HCT116 (cell line): ENCODE measurements around the gene RANBP10. TPM values are rescaled to one million over a fixed set of nuclear protein-coding genes. Genes with fewer than 3 reads are reported as not detected.

Experiments
- ATAC-seq: fragments of 200-7000 bp; cut with Tn5 transposase; 2 replicates; pipeline ENCODE4 v1.9.1; 2020; ENCODE audit warnings: mild to moderate bottlenecking, moderate library complexity
- BruUV-seq: library from RNA; stranded (reverse); fragments of 400-500 nt; replicated peaks from 2 replicates; lab custom pipeline; 2021; lab: Mats Ljungman, UMichigan
- CTCF ChIA-PET: fragments of 300-600 bp; sonication (Branson Sonifier 250); formaldehyde crosslinking; loops from one replicate; lab custom pipeline; 2021; ENCODE audit warnings: antibody characterized with exemption; lab: Charles Lee
- POLR2A ChIA-PET: fragments of 300-600, 350-600 bp; sonication (Branson Sonifier 250); formaldehyde crosslinking; loops from one replicate; lab custom pipeline; 2021; ENCODE audit warnings: antibody characterized with exemption; lab: Charles Lee
- RAD21 ChIA-PET, 2 experiments: fragments of 300-600 bp; sonication (Branson Sonifier 250); formaldehyde crosslinking; loops; one replicate each; lab custom pipeline; 2023; ENCODE audit warnings: low total read pairs in 2 of 2; ENCODE audit not compliant: uncharacterized antibody in 2 of 2, unreplicated experiment in 2 of 2, low non-redundant PET in 1 of 2; lab: Charles Lee
- DNase-seq: peaks from one replicate; pipeline ENCODE4 v3.0.0-alpha.2; 2010; ENCODE audit warnings: low read depth, low spot score
- H2AFZ ChIP-seq: fragments of 200-600 bp; shearing (Covaris generic), sonication (generic); 2 replicates; pipeline ENCODE4 v1.6.1; 2017; ENCODE audit warnings: low read depth, mixed run types, mixed read lengths, antibody characterized with exemption, low read length; ENCODE audit not compliant: poor library complexity, severe bottlenecking
- H3K27ac ChIP-seq: 2 replicates; pipeline ENCODE4 v1.5.1; 2012; ENCODE audit warnings: low read depth, low read length
- H3K27me3 ChIP-seq: fragments of 200-600 bp; sonication (generic); 2 replicates; pipeline ENCODE4 v1.6.1; 2016; ENCODE audit warnings: mixed run types, low read length, mixed read lengths; ENCODE audit not compliant: insufficient read depth
- H3K36me3 ChIP-seq, 2 experiments: fragments of 200-500 bp in 1 of 2; fragments of 200-600 bp in 1 of 2; sonication (Bioruptor generic) in 1 of 2; sonication (generic) in 1 of 2; 2 replicates each; pipeline versions ENCODE4 v1.5.1 to v1.6.1; 2014 to 2016; ENCODE audit warnings: low read length in 2 of 2, inconsistent platforms in 1 of 2, mixed read lengths in 1 of 2, mixed run types in 1 of 2; ENCODE audit not compliant: insufficient read depth in 2 of 2, control insufficient read depth in 1 of 2
- H3K4me1 ChIP-seq, 2 experiments: fragments of 200-600 bp in 1 of 2; sonication (generic) in 1 of 2; 2 replicates each; pipeline versions ENCODE4 v1.5.1 to v1.6.1; 2012 to 2017; ENCODE audit warnings: low read length in 2 of 2, inconsistent platforms in 1 of 2, mild to moderate bottlenecking in 1 of 2, mixed read lengths in 1 of 2, mixed run types in 1 of 2, moderate library complexity in 1 of 2; ENCODE audit not compliant: insufficient read depth in 2 of 2, control insufficient read depth in 1 of 2
- H3K4me2 ChIP-seq: fragments of 200-600 bp; sonication (generic); 2 replicates; pipeline ENCODE4 v1.6.1; 2017; ENCODE audit warnings: mixed run types, low read length, mixed read lengths
- H3K4me3 ChIP-seq, 2 experiments: fragments of 200-600 bp in 1 of 2; sonication (generic) in 1 of 2; replicated peaks in 1 of 2; 2 replicates each; pipeline ENCODE4 v1.5.1; 2011 to 2016; ENCODE audit warnings: low read length in 2 of 2, control low read depth in 1 of 2, low read depth in 1 of 2, mild to moderate bottlenecking in 1 of 2, mixed read lengths in 1 of 2, mixed run types in 1 of 2
- H3K79me2 ChIP-seq: fragments of 200-600 bp; sonication (generic); 2 replicates; pipeline ENCODE4 v1.6.1; 2017; ENCODE audit warnings: mild to moderate bottlenecking, mixed run types, low read length, moderate library complexity, mixed read lengths; ENCODE audit not compliant: insufficient read depth
- H3K9ac ChIP-seq: fragments of 200-600 bp; sonication (generic); 2 replicates; pipeline ENCODE4 v1.6.1; 2016; ENCODE audit warnings: low read length, mixed read lengths
- H3K9me2 ChIP-seq: fragments of 200-600 bp; sonication (generic), shearing (Covaris generic); 2 replicates; pipeline ENCODE4 v1.6.1; 2017; ENCODE audit warnings: mixed run types, mild to moderate bottlenecking, moderate library complexity; ENCODE audit not compliant: insufficient read depth
- H3K9me3 ChIP-seq, 2 experiments: fragments of 200-500 bp in 1 of 2; fragments of 200-600 bp in 1 of 2; sonication (Bioruptor generic) in 1 of 2; sonication (generic) in 1 of 2; 2 replicates each; pipeline ENCODE4 v1.6.1; 2014 to 2017; ENCODE audit warnings: low read length in 2 of 2, mixed read lengths in 2 of 2, inconsistent platforms in 1 of 2, low read depth in 1 of 2, mild to moderate bottlenecking in 1 of 2, mixed run types in 1 of 2, moderate library complexity in 1 of 2; ENCODE audit not compliant: control insufficient read depth in 1 of 2, insufficient read depth in 1 of 2
- H4K20me1 ChIP-seq: fragments of 200-600 bp; sonication (generic), shearing (Covaris generic); 2 replicates; pipeline ENCODE4 v1.6.1; 2017; ENCODE audit warnings: mixed run types, mild to moderate bottlenecking, moderate library complexity; ENCODE audit not compliant: insufficient read depth
- CBX3 ChIP-seq: IDR thresholded peaks from 2 replicates; pipeline ENCODE4 v1.6.1; 2012; ENCODE audit warnings: low read depth
- ELF1 ChIP-seq: IDR thresholded peaks from 2 replicates; pipeline ENCODE4 v1.6.1; 2012; ENCODE audit warnings: low read depth, borderline replicate concordance
- EZH2 ChIP-seq: fragments of 200-600 bp; sonication (generic); IDR thresholded peaks from 2 replicates; pipeline ENCODE4 v1.6.1; 2017; ENCODE audit warnings: antibody characterized with exemption, mixed run types
- EZH2phosphoT487 ChIP-seq: fragments of 200-600 bp; IDR thresholded peaks from 2 replicates; pipeline ENCODE4 v1.6.1; 2018; ENCODE audit warnings: antibody characterized with exemption, borderline replicate concordance
- JUND ChIP-seq: IDR thresholded peaks from 2 replicates; pipeline ENCODE4 v1.6.1; 2012
- POLR2A ChIP-seq: IDR thresholded peaks from 2 replicates; pipeline ENCODE4 v1.7.0; 2011; ENCODE audit warnings: borderline replicate concordance; ENCODE audit not compliant: insufficient read depth, insufficient read length; ENCODE audit errors: extremely low read depth
- POLR2AphosphoS5 ChIP-seq: IDR thresholded peaks from 2 replicates; pipeline ENCODE4 v1.6.1; 2011; ENCODE audit warnings: mild to moderate bottlenecking, low read depth, low read length, moderate library complexity
- REST ChIP-seq: IDR thresholded peaks from 2 replicates; pipeline ENCODE4 v1.6.1; 2012; ENCODE audit warnings: low read depth
- SIN3A ChIP-seq: IDR thresholded peaks from 2 replicates; pipeline ENCODE4 v1.6.1; 2012; ENCODE audit warnings: low read depth
- SRF ChIP-seq: IDR thresholded peaks from 2 replicates; pipeline ENCODE4 v1.6.1; 2012; ENCODE audit warnings: low read depth
- YY1 ChIP-seq: IDR thresholded peaks from 2 replicates; pipeline ENCODE4 v1.6.1; 2011; ENCODE audit warnings: low read length, low read depth, moderate library complexity, mild to moderate bottlenecking; ENCODE audit not compliant: insufficient replicate concordance; ENCODE audit errors: extremely low read depth
- ZFX ChIP-seq: fragments of 450-650 bp; IDR thresholded peaks from 2 replicates; pipeline ENCODE4 v1.6.1; 2017
- intact Hi-C: fragments of 100-400 bp; cut with micrococcal nuclease; formaldehyde crosslinking; loops from 2 replicates; pipeline ENCODE4 v1.10.0; 2022
- total RNA-seq: library from RNA; stranded (reverse); gene quantifications from one replicate; pipeline ENCODE4 v1.2.1, GENCODE V29; 2021; ENCODE audit not compliant: unreplicated experiment
- TF ChIP-seq, protein P1 (sequence below), 3 experiments: fragments of 200-600 bp in 1 of 3; sonication (generic) in 1 of 3; IDR thresholded peaks in 2 of 3; conservative IDR thresholded peaks in 1 of 3; 2 replicates each; pipeline ENCODE4 v1.5.1; 2012 to 2017; ENCODE audit warnings: low read depth in 2 of 3, low read length in 2 of 3, antibody characterized with exemption in 1 of 3, borderline replicate concordance in 1 of 3, control low read depth in 1 of 3, mild to moderate bottlenecking in 1 of 3, mixed read lengths in 1 of 3, mixed run types in 1 of 3, moderate library complexity in 1 of 3; ENCODE audit not compliant: insufficient read depth in 1 of 3
- TF ChIP-seq, protein P2 (sequence below): IDR thresholded peaks from 2 replicates; pipeline ENCODE4 v1.6.1; 2012

Gene RANBP10
- total RNA-seq, 1 experiment from 2014 or later = 16.9 TPM

DNA sequence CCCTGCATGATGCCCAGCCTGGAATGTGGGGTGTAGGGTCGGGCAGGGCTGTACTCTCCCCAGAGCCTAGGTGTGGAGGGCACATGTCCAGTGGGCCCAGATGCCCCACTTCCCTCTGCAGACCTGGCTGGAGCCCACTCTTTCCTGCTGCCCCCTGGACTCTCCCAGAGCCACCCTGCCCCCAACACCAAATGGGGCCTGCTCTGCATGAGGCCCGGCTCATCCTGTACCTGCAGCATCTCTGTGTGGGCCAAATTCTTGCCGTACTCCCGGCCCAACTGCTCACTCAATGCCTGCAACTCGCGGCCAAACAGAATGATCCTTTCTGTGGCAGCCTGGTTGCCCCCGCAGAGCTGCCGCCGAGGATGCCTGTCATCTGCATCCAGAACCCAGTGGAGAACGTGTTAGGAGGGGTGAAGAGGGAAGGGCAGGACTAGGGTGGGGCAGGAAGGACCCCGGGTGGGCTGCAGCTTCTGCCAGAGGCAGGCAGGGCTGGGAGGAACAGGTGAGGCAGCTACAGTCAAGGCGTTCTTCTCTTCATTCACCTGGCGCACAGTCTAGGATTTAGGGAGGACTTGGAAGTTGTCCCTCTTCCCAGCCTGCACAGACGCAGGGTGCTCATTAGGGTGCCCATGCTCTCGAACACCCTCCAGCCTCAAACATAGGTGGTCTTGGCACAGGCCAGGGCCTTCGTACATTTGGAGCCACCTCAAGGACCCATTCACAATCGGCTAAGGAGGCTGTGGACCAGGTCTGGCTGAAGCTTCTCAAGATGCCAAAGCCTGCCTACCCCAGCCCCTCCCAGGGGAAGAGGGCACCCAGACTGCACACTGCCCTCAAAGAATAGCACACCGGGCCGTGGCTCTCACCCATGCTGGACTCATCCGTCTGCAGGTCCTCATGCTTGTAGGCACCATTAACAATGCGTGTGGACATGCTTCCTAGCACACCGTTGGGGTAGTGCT, 78.6 kb downstream of the RANBP10 start:
- no peaks in the 10 kb centered on the region for H4K20me1 ChIP-seq
- no peak overlapping the region for H3K4me2 ChIP-seq
- H3K27ac ChIP-seq = no peak overlapping the region
- POLR2A ChIA-PET = no interaction called here
- no TSS peak for BruUV-seq
- no peak overlapping the region for H3K4me3 ChIP-seq
- H3K4me1 ChIP-seq = no peaks in the 10 kb centered on the region
- no peaks in the 10 kb centered on the region for H3K9me2 ChIP-seq
- no peaks in the 10 kb centered on the region for H3K27me3 ChIP-seq
- RAD21 ChIA-PET = no interaction called here
- no peaks in the 10 kb centered on the region for H3K79me2 ChIP-seq
- intact Hi-C loops = no loop called here
- H3K9me3 ChIP-seq = no peaks in the 10 kb centered on the region
- CTCF ChIA-PET = no interaction called here
- peaks cover 4 to 8% of the 10 kb centered on the region in 2 experiments; a peak in 3 of 4 replicates for H3K36me3 ChIP-seq
- TF ChIP-seq, protein P1, sequence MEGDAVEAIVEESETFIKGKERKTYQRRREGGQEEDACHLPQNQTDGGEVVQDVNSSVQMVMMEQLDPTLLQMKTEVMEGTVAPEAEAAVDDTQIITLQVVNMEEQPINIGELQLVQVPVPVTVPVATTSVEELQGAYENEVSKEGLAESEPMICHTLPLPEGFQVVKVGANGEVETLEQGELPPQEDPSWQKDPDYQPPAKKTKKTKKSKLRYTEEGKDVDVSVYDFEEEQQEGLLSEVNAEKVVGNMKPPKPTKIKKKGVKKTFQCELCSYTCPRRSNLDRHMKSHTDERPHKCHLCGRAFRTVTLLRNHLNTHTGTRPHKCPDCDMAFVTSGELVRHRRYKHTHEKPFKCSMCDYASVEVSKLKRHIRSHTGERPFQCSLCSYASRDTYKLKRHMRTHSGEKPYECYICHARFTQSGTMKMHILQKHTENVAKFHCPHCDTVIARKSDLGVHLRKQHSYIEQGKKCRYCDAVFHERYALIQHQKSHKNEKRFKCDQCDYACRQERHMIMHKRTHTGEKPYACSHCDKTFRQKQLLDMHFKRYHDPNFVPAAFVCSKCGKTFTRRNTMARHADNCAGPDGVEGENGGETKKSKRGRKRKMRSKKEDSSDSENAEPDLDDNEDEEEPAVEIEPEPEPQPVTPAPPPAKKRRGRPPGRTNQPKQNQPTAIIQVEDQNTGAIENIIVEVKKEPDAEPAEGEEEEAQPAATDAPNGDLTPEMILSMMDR (IDR thresholded peaks at IDR 0.05 in 2 of 3, conservative IDR thresholded peaks at IDR 0.05 in 1 of 3; ENCODE audit: borderline replicate concordance in 1 of 3, insufficient read depth in 1 of 3, low read depth in 2 of 3, low read length in 2 of 3) = no peak
- TF ChIP-seq REST (no peak), ELF1 (no peak), YY1 (no peak), EZH2 (no peak), SIN3A (no peak), ZFX (no peak), EZH2phosphoT487 (no peak), POLR2A (no peak), POLR2AphosphoS5 (no peak), SRF (no peak), JUND (no peak), CBX3 (no peak)
- TF ChIP-seq, protein P2, sequence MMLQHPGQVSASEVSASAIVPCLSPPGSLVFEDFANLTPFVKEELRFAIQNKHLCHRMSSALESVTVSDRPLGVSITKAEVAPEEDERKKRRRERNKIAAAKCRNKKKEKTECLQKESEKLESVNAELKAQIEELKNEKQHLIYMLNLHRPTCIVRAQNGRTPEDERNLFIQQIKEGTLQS = no peak
- TF ChIP-seq, all 23 proteins: peak for 0
- DNase-seq (no peak), ATAC-seq (no peak)
- H3K9ac ChIP-seq = no peak overlapping the region
- H2AFZ ChIP-seq = no peak overlapping the region
